NCI-H748 (cell line): Measurements from ENCODE around the gene LRRC26.

ENCODE experiments used
- DNase-seq: peaks from one replicate; lab custom pipeline; 2025; ENCODE audit not compliant: unreplicated experiment; lab: John Stamatoyannopoulos, UW

LRRC26 gene

GRCh38 chr9:137157618-137158415 is 12.0 kb downstream of the LRRC26 start:
- no peak for DNase-seq

- peak; percentile 55 for DNase-seq
These were observed 13.1 kb downstream of the LRRC26 start for GRCh38 chr9:137156567-137157375.

GRCh38 chr9:137152844-137153405 is 16.9 kb downstream of the LRRC26 start:
- no peak for DNase-seq

GRCh38 chr9:137150617-137151457 is 19.0 kb downstream of the LRRC26 start:
- DNase-seq, result peak; percentile 96

- DNase-seq, result peak; percentile 96
These were observed 19.8 kb downstream of the LRRC26 start for GRCh38 chr9:137149942-137150616.

GRCh38 chr9:137149363-137149762 is 20.5 kb downstream of the LRRC26 start:
- no peak for DNase-seq

- DNase-seq, result no peak
These were observed 21.2 kb downstream of the LRRC26 start for GRCh38 chr9:137148661-137149060.

GRCh38 chr9:137148242-137148641 is 21.6 kb downstream of the LRRC26 start:
- DNase-seq, result no peak

- DNase-seq, result no peak
These were observed 22.1 kb downstream of the LRRC26 start for GRCh38 chr9:137147793-137148160.

GRCh38 chr9:137147091-137147792 is 22.6 kb downstream of the LRRC26 start:
- DNase-seq, result no peak

GRCh38 chr9:137146527-137146918 is 23.3 kb downstream of the LRRC26 start:
- no peak for DNase-seq

GRCh38 chr9:137145731-137146526 is 23.9 kb downstream of the LRRC26 start:
- no peak for DNase-seq

GRCh38 chr9:137143459-137143858 is 26.4 kb downstream of the LRRC26 start:
- no peak for DNase-seq

GRCh38 chr9:137141976-137142936 is 27.6 kb downstream of the LRRC26 start:
- no peak for DNase-seq

GRCh38 chr9:137141050-137141810 is 28.6 kb downstream of the LRRC26 start:
- no peak for DNase-seq

- no peak for DNase-seq
These were observed 29.5 kb downstream of the LRRC26 start for GRCh38 chr9:137140151-137141012.
